Left hindlimb (tissue), 1 donor: ENCODE measurements around the gene OR5D16.
"Not testable (repeated sequence)": the region's sequence is repeated elsewhere in the genome, so short reads cannot be mapped to it uniquely, and the experiment has no call there.

Experiments
- DNase-seq: peaks from one replicate; pipeline ENCODE4 v3.0.0-alpha.2; 2018

OR5D16 gene

GRCh38 chr11:55838452-55838851, at the start of gene OR5D16:
Gene OR5D16 (plus strand): TSS chr11:55838752. CDS start chr11:55838752, 0 bp downstream.
- no peak for DNase-seq

- no peak for DNase-seq
Observed at GRCh38 chr11:55791606-55792005, 46.9 kb upstream of the OR5D16 start.

- no peak for DNase-seq
Observed at GRCh38 chr11:55793321-55793720, 45.2 kb upstream of the OR5D16 start.

- no peak for DNase-seq
Observed at GRCh38 chr11:55795256-55795655, 43.3 kb upstream of the OR5D16 start, which contains the start of gene OR5D14. Gene OR5D14 (plus strand): TSS chr11:55795556. CDS start chr11:55795556, 0 bp downstream.

- no peak for DNase-seq
Observed at GRCh38 chr11:55806248-55806647, 32.3 kb upstream of the OR5D16 start.

- no peak for DNase-seq
Observed at GRCh38 chr11:55811067-55811466, 27.5 kb upstream of the OR5D16 start, which contains the start of gene OR5L1. Gene OR5L1 (plus strand): TSS chr11:55811367. CDS start chr11:55811467, 100 bp downstream.

GRCh38 chr11:55819330-55819729, 19.2 kb upstream of the OR5D16 start, which contains the start of gene OR5D18:
Gene OR5D18 (plus strand): TSS chr11:55819630. CDS start chr11:55819630, 0 bp downstream.
- DNase-seq, result no peak

- DNase-seq, result no peak
Observed at GRCh38 chr11:55826919-55827318, 11.6 kb upstream of the OR5D16 start, which contains the start of gene OR5L2. Gene OR5L2 (plus strand): TSS chr11:55827219. CDS start chr11:55827219, 0 bp downstream.

GRCh38 chr11:55847453-55847852, 8.9 kb downstream of the OR5D16 start:
- DNase-seq, result no peak

- no peak for DNase-seq
Observed at GRCh38 chr11:55849037-55849436, 10.5 kb downstream of the OR5D16 start.

- no peak for DNase-seq
Observed at GRCh38 chr11:55852141-55852540, 13.6 kb downstream of the OR5D16 start.

- DNase-seq, result no peak
Observed at GRCh38 chr11:55854704-55855103, 16.2 kb downstream of the OR5D16 start.

GRCh38 chr11:55867354-55867753, 28.8 kb downstream of the OR5D16 start:
- not testable (repeated sequence) for DNase-seq

GRCh38 chr11:55872731-55873130, 34.2 kb downstream of the OR5D16 start:
- DNase-seq, result not testable (repeated sequence)

- not testable (repeated sequence) for DNase-seq
Observed at GRCh38 chr11:55873146-55873545, 34.6 kb downstream of the OR5D16 start.

GRCh38 chr11:55882997-55883396, 44.4 kb downstream of the OR5D16 start, which contains the start of gene TRIM51:
Gene TRIM51 (plus strand): TSS chr11:55883297. CDS start chr11:55885429, 2,132 bp downstream.
- DNase-seq, result not testable (repeated sequence)

GRCh38 chr11:55884995-55885394, 46.4 kb downstream of the OR5D16 start:
- not testable (repeated sequence) for DNase-seq

GRCh38 chr11:55885481-55885880, 46.9 kb downstream of the OR5D16 start:
- not testable (repeated sequence) for DNase-seq
